HG03045 (cell line): ENCODE data around the gene ADAMTSL2.

Experiments used
- ATAC-seq: cut with Tn5 transposase; IDR thresholded peaks from one replicate; pipeline ENCODE4 v1.9.1; 2021; ENCODE audit warnings: mild to moderate bottlenecking, moderate library complexity; ENCODE audit not compliant: unreplicated experiment

The ADAMTSL2 gene

GRCh38 chr9:133534346-133535291, at the start of gene ADAMTSL2:
Gene ADAMTSL2, plus strand, starts transcription at chr9:133534704. Its CDS starts 2,009 bp downstream, at chr9:133536713.
- no peak for ATAC-seq

GRCh38 chr9:133485531-133486260, 48.8 kb upstream of the ADAMTSL2 start:
- ATAC-seq: no peak

GRCh38 chr9:133487331-133487725, 47.2 kb upstream of the ADAMTSL2 start:
- no peak for ATAC-seq

GRCh38 chr9:133488686-133489252, 45.7 kb upstream of the ADAMTSL2 start:
- ATAC-seq: no peak

- ATAC-seq: no peak
These were observed 45.0 kb upstream of the ADAMTSL2 start for GRCh38 chr9:133489253-133490190.

- ATAC-seq: no peak
These were observed 44.3 kb upstream of the ADAMTSL2 start for GRCh38 chr9:133490201-133490681.

- no peak for ATAC-seq
These were observed 43.4 kb upstream of the ADAMTSL2 start for GRCh38 chr9:133490865-133491655.

GRCh38 chr9:133491656-133491925, 42.9 kb upstream of the ADAMTSL2 start:
- no peak for ATAC-seq

GRCh38 chr9:133492061-133493021, 42.2 kb upstream of the ADAMTSL2 start:
- ATAC-seq: no peak

GRCh38 chr9:133493428-133493827, 41.1 kb upstream of the ADAMTSL2 start:
- ATAC-seq: no peak

GRCh38 chr9:133493845-133494540, 40.5 kb upstream of the ADAMTSL2 start:
- no peak for ATAC-seq

GRCh38 chr9:133494636-133495326, 39.7 kb upstream of the ADAMTSL2 start:
- no peak for ATAC-seq

GRCh38 chr9:133495327-133496293, 38.9 kb upstream of the ADAMTSL2 start:
- no peak for ATAC-seq

GRCh38 chr9:133496861-133497842, 37.4 kb upstream of the ADAMTSL2 start:
- no peak for ATAC-seq
